Measurements from ENCODE around the gene EVX2.

EVX2 gene

DNA sequence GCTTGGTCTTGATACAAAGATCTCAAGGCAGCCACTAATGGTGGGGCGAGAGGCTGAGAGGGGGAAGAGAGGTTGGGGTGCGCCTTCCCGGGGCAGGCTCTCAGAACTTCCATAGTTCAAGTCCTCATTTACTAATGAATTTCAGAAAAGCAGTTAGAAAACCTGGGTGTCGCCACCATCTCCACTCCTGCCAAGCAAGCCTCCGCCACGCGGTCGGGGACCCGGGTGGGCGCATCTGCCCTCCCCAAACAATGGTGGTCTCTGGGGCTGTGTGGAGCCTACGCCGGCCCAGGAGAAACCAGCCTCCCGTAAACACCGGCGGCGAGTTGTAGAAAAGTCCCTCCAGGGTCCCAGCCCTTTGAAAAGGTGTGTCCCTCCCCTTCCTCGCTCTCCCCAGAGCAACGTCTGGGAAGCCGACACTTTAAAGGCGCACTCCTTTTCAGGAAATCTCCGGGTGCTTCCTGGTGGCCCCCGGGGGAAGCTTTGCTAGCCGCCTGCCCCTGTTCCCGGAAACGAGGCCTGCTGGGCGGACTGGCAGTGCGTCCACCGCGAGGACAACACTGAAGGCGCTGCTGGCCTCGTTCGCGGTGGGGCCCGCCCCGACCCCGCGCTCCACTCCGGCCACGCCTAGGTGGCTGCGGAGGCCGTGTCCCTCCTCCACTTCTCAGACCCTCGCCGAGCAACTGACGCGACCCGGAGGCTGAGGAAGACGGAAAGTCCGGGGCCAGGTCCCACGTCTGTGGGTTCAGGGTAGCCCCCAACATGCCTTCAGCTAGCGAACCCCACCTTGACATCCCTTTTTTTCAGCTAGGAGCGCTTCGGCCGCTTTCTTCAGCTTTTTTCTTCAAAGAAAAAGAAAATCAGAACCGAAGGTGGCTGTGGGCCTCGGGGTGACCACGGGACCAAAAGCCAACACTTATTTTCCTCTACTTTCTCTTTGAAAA lies 16.8 kb downstream of the EVX2 start:
- no peak for DNase-seq (ENCODE audit: low read depth in 2 of 2)

DNA sequence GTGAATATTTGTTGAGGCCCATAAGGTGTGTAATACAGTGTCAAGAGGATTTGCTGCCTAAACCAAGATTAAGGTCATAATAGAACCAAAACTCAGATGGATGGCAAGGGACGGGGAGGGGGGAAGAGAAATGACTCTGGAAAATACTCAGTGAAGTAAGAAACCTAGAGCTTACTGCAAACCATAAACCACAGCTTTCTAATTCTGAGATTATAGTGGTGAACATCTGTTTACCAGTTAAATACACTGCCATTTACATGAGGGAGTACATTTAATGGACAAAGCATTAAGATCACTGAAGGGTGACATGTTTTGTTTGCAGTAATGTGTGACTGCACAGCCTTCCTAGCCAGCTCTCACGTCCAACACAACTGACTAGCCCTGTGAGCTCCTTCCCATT lies 19.8 kb downstream of the EVX2 start:
- DNase-seq (ENCODE audit: low read depth in 2 of 2) = no peak

DNA sequence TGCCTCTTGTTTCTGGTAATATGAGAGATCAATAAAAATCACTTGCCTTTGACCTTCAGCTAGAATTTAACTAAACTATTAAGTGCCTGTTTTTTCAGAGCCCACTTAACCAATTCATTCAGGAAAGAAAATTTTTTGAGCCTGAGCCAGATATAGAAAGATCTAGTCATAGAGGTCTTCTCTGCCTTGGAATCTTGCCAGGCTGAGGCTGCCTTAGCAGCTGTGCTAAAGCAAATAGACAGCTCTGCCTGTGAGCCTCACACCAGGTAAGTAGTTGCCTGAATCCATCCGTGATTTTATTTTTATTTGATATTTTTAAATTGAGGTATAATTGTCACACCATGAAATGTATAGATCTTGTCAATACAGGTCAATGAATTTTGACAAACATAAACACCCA lies 27.4 kb downstream of the EVX2 start:
- no peak for DNase-seq (ENCODE audit: low read depth in 2 of 2)

DNA sequence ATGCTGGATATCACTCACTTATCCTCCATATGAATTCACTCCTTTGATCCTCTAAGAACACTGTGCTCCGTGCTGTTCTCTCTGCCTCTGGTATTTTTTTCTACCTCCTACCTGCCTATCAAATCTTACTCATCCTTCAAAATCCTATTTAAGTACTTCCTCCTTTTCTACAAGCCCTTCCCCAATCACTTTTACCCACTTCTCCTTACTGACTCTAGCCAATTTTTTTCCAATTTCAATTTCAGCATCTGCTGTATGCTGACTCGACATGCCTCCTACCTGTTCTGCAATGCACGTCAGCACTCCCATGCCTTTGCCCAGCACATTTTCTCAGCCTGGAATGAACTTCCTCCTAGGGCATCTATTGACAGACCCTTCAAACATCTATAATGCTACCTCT lies 44.4 kb downstream of the EVX2 start:
- no peak for DNase-seq (ENCODE audit: low read depth in 2 of 2)

DNA sequence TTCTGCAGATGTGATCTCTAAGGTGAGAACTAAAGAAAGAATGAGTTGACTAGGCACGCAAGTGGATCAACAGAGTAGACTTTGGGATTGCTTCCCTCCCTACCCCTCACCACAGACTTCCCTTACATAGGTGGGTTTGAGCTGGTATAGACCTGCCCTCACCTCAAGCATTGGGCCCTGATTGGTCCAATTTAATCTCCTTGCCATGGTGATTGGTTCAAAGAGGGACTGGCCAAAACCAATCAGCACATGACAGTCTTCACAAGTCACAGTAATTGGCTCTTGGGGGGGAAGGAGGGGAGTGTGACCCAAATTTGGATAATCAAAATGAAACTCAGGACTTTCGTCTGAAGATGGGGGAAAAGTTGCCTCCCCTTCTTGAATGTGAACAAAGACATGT lies 45.1 kb downstream of the EVX2 start:
- DNase-seq (ENCODE audit: low read depth in 2 of 2) = no peak

DNA sequence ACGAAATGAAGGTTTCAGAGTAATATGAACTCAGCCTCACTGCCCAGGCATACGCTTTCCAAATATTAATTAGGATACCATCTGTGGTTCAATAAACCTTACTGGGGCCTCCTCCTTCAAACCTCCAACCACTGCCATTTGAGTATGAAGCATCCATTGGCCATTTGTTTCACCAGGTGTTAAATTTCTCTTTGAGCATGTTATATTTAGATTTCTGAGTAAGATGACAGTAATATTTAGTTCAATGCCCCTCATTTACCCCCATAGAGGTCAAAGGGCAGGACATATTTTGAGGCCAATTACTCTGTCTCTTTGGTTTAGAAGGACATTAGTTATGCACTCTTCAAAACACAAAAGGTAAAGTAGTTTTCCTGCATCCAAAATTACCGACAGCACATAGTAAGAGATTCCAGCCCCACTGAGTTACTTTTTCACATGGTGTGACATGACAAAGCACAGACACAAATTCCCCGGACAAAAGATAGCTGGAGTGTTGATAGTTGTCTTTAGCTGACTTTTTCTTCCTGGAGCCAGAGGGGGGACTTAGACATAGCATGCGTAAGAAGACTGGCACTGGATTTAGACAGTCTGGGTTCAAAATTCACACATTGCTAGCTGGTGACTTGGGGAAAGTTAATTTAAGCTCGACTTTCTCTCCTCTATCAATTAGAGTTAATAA lies 48.6 kb downstream of the EVX2 start:
- no peak for DNase-seq (ENCODE audit: low read depth in 2 of 2)

DNA sequence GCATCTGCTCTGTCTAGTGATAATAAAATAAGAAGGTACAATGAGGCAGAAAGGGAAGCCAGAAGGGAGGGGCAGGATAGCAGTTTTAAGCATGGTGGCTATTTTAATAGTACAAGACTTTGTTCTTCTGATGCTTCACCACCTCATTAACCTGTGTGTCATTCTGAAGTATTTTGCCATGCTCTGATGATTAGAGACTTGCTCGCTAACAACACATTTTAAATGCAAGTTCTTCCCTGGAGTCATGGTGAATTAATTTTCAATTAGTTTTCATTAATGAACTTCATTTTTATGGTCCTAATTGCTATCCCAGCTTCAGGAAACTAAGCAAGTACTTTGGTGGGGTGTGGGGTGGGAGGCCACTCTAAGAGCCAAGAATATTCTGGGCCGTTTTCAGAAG lies 56.0 kb downstream of the EVX2 start:
- no peak for DNase-seq (ENCODE audit: low read depth in 2 of 2)
